Measurements from ENCODE around the gene CRY1.
"Not testable (repeated sequence)": the region's sequence is repeated elsewhere in the genome, so short reads cannot be mapped to it uniquely, and the experiment has no call there.

CRY1 gene

GRCh38 chr12:107091381-107091780 is 2.0 kb downstream of the CRY1 start:
- no peak overlapping the region; the same call in 1 of the 2 replicates for H3K9ac ChIP-seq (ENCODE audit: low read depth, low read length)
- H3K27me3 ChIP-seq (ENCODE audit: insufficient read depth, low read length) = no peaks in the 10 kb centered on the region
- WGBS = 91% methylated on average over 4 of the region's 4 CpGs
- peak overlapping the region; percentile 73 for H3K4me3 ChIP-seq (ENCODE audit: low read length)
- peaks cover 13% of the 10 kb centered on the region; the same call in 1 of the 2 replicates for H3K4me1 ChIP-seq (ENCODE audit: insufficient read depth, low read length)
- no peaks in the 10 kb centered on the region for H3K36me3 ChIP-seq (ENCODE audit: insufficient read depth, low read length)
- H3K27ac ChIP-seq (ENCODE audit: low read depth, low read length) = no peak overlapping the region
- peaks cover 10% of the 10 kb centered on the region; the same call in 1 of the 2 replicates for H3K9me3 ChIP-seq (ENCODE audit: insufficient read depth, low read depth, low read length)

DNA sequence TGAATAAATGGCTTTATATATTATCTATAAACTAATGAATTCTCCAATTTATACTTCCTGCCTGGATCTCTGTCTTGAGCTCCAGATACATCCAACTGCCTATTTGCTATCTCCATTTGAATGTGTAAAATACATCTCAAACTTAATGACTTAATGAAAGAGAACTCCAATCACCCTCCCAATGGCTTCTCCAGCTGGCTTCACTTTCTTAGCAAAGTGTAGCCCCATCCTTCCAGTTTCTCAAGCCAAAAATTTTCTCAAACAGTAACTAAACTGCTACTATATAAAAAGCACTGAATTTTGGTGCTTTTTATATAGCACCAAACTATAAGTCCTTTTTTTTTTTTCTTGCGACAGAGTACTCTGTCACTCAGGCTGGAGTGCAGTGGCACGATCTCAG is 2.6 kb downstream of the CRY1 start:
- 93% methylated on average over 2 of the region's 2 CpGs for WGBS

GRCh38 chr12:107088912-107089311 is 4.4 kb downstream of the CRY1 start:
- Histone ChIP-seq H3K27me3 (ENCODE audit: insufficient read depth, low read length) (no peaks in the 10 kb centered on the region), H3K9me3 (ENCODE audit: insufficient read depth, low read depth, low read length) (peaks cover 8% of the 10 kb centered on the region; the same call in 1 of the 2 replicates), H3K27ac (ENCODE audit: low read depth, low read length) (no peak overlapping the region), H3K4me1 (ENCODE audit: insufficient read depth, low read length) (peaks cover 7% of the 10 kb centered on the region; the same call in 1 of the 2 replicates), H3K4me3 (ENCODE audit: low read length) (no peak overlapping the region), H3K9ac (ENCODE audit: low read depth, low read length) (no peak overlapping the region), H3K36me3 (ENCODE audit: insufficient read depth, low read length) (no peaks in the 10 kb centered on the region)
- no CpG with 5 or more reads among the region's 2 CpGs for WGBS

More for the DNA sequence above, 2.6 kb downstream of the CRY1 start:
- Histone ChIP-seq H3K9ac (ENCODE audit: low read depth, low read length) (no peak overlapping the region), H3K27me3 (ENCODE audit: insufficient read depth, low read length) (no peaks in the 10 kb centered on the region), H3K27ac (ENCODE audit: low read depth, low read length) (no peak overlapping the region), H3K9me3 (ENCODE audit: insufficient read depth, low read depth, low read length) (peaks cover 8% of the 10 kb centered on the region; the same call in 1 of the 2 replicates), H3K4me3 (ENCODE audit: low read length) (no peak overlapping the region), H3K4me1 (ENCODE audit: insufficient read depth, low read length) (peaks cover 13% of the 10 kb centered on the region; the same call in 1 of the 2 replicates), H3K36me3 (ENCODE audit: insufficient read depth, low read length) (no peaks in the 10 kb centered on the region)

GRCh38 chr12:107086314-107086713 is 7.0 kb downstream of the CRY1 start:
- WGBS = 93% methylated on average over 3 of the region's 3 CpGs
- Histone ChIP-seq H3K4me3 (ENCODE audit: low read length) (no peak overlapping the region), H3K27me3 (ENCODE audit: insufficient read depth, low read length) (no peaks in the 10 kb centered on the region), H3K27ac (ENCODE audit: low read depth, low read length) (no peak overlapping the region), H3K9ac (ENCODE audit: low read depth, low read length) (no peak overlapping the region), H3K4me1 (ENCODE audit: insufficient read depth, low read length) (peaks cover 2% of the 10 kb centered on the region; the same call in 1 of the 2 replicates), H3K9me3 (ENCODE audit: insufficient read depth, low read depth, low read length) (peaks cover 8% of the 10 kb centered on the region; the same call in 1 of the 2 replicates), H3K36me3 (ENCODE audit: insufficient read depth, low read length) (no peaks in the 10 kb centered on the region)

GRCh38 chr12:107081778-107082177 is 11.6 kb downstream of the CRY1 start:
- Histone ChIP-seq H3K27ac (ENCODE audit: low read depth, low read length) (no peak overlapping the region), H3K4me1 (ENCODE audit: insufficient read depth, low read length) (peaks cover 16% of the 10 kb centered on the region), H3K36me3 (ENCODE audit: insufficient read depth, low read length) (no peaks in the 10 kb centered on the region), H3K9me3 (ENCODE audit: insufficient read depth, low read depth, low read length) (no peaks in the 10 kb centered on the region), H3K9ac (ENCODE audit: low read depth, low read length) (no peak overlapping the region), H3K27me3 (ENCODE audit: insufficient read depth, low read length) (no peaks in the 10 kb centered on the region), H3K4me3 (ENCODE audit: low read length) (no peak overlapping the region)

DNA sequence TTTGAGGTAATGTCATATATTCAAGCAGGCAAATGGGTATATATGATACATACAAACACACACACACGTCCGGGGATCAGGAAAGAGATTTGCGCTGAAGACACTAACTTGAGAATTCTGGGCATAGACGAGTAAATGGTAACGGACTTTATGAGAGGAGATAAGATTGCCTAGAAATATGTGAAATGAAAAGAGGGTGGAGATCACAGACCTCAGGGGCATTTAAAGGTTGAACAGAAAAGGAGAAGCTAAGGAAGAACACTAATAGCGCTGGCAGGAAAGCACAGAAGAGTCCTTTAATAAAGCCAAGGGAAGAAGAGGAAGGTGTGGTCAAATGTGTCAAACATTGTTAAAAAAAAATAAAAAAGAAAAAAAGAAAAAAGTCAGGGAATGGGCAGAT is 13.1 kb downstream of the CRY1 start:
- Histone ChIP-seq H3K27me3 (ENCODE audit: insufficient read depth, low read length) (no peaks in the 10 kb centered on the region), H3K4me3 (ENCODE audit: low read length) (no peak overlapping the region), H3K9me3 (ENCODE audit: insufficient read depth, low read depth, low read length) (no peaks in the 10 kb centered on the region), H3K36me3 (ENCODE audit: insufficient read depth, low read length) (no peaks in the 10 kb centered on the region), H3K27ac (ENCODE audit: low read depth, low read length) (no peak overlapping the region), H3K4me1 (ENCODE audit: insufficient read depth, low read length) (peaks cover 20% of the 10 kb centered on the region), H3K9ac (ENCODE audit: low read depth, low read length) (no peak overlapping the region)
- WGBS = 99% methylated on average over 6 of the region's 6 CpGs

DNA sequence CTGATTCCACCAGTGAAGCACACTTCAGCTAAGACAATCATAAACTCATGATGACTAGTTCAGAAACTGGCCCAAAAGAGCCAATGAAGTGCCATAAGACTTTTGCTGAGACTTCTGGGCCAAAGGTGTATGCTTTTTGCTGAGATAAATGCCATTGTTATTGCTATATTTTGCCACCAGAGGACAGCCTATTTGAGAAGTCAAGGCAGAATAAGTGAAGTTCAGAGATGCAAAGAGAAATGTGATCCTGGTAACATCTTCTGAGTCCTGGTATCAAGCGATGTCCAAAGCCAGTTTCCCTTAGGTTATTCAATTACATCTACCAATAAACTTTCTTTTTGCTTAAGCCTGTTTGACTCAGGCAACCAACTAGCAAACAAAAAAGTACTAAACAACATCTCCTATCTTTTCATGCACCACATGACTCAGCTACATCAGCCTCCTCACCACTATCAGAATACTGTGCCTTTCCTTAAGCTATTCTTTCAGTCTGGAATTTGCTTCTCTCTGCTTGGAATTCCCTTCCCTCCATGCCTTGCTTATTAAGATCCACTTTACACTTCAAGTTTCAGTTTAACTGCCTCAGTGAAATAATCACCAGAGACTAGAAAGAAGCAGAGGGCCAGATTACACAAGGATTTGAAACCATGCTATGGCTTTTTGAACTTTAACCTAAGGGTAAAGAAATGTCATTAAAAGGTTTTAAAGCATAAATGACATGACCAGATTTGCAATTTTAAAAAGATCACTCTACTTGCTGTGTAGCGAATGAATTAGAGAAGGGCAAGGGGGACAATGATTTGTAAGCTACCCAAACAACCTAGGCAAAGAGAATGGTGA is 14.0 kb downstream of the CRY1 start:
- WGBS = 85% methylated on average over 2 of the region's 2 CpGs
- Histone ChIP-seq H3K4me3 (ENCODE audit: low read length) (no peak overlapping the region), H3K9ac (ENCODE audit: low read depth, low read length) (no peak overlapping the region), H3K9me3 (ENCODE audit: insufficient read depth, low read depth, low read length) (no peaks in the 10 kb centered on the region), H3K27ac (ENCODE audit: low read depth, low read length) (no peak overlapping the region; the same call in 1 of the 2 replicates), H3K27me3 (ENCODE audit: insufficient read depth, low read length) (no peaks in the 10 kb centered on the region), H3K36me3 (ENCODE audit: insufficient read depth, low read length) (no peaks in the 10 kb centered on the region), H3K4me1 (ENCODE audit: insufficient read depth, low read length) (peaks cover 20% of the 10 kb centered on the region)

DNA sequence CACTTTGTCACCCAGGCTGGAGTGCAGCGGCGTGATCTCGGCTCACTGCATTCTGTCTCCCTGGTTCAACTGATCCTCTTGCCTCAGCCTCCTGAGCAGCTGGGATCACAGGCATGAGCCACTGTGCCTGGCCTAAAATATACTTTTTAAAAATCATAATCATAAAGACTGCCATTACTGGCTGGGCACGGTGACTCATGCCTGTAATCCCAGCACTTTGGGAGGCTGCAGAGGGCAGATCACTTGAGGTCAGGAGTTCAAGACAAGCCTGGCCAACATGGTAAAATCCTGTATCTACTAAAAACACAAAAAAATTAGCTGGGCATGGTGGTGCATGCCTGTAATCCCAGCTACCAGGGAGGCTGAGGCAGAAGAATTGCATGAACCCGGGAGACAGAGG is 20.1 kb downstream of the CRY1 start:
- H3K27me3 ChIP-seq (ENCODE audit: insufficient read depth, low read length); H3K9ac ChIP-seq (ENCODE audit: low read depth, low read length); H3K36me3 ChIP-seq (ENCODE audit: insufficient read depth, low read length); H3K9me3 ChIP-seq (ENCODE audit: insufficient read depth, low read depth, low read length); H3K4me3 ChIP-seq (ENCODE audit: low read length); H3K27ac ChIP-seq (ENCODE audit: low read depth, low read length); H3K4me1 ChIP-seq (ENCODE audit: insufficient read depth, low read length): not testable (repeated sequence)
- 96% methylated on average over 5 of the region's 5 CpGs for WGBS

DNA sequence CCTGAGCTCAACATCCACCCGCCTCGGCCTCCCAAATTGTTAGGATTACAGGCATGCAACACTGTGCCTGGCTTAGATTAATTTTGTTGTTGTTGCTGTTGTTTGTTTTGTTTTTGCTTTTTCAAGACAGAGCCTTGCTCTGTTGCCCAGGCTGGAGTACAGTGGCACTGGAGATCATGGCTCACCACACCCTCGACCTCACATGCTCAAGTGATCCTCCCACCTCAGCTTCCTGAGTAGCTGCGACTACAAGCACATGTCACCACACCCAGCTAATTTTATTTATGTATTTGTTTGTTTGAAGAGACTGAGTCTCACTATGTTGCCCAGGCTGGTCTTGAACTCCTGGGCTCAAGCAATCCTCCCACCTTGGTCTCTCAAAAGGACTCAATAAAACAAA is 26.7 kb downstream of the CRY1 start:
- WGBS = 97% methylated on average over 3 of the region's 4 CpGs
- Histone ChIP-seq H3K27me3 (ENCODE audit: insufficient read depth, low read length) (no peaks in the 10 kb centered on the region), H3K4me1 (ENCODE audit: insufficient read depth, low read length) (no peaks in the 10 kb centered on the region)

GRCh38 chr12:107064687-107065086 is 28.7 kb downstream of the CRY1 start:
- H3K36me3 ChIP-seq (ENCODE audit: insufficient read depth, low read length) = no peaks in the 10 kb centered on the region
- H3K27ac ChIP-seq (ENCODE audit: low read depth, low read length) = no peak overlapping the region
- H3K4me1 ChIP-seq (ENCODE audit: insufficient read depth, low read length) = no peaks in the 10 kb centered on the region
- H3K9ac ChIP-seq (ENCODE audit: low read depth, low read length) = no peak overlapping the region
- no peaks in the 10 kb centered on the region for H3K9me3 ChIP-seq (ENCODE audit: insufficient read depth, low read depth, low read length)
- H3K4me3 ChIP-seq (ENCODE audit: low read length) = no peak overlapping the region
- H3K27me3 ChIP-seq (ENCODE audit: insufficient read depth, low read length) = no peaks in the 10 kb centered on the region

More for the DNA sequence above, 26.7 kb downstream of the CRY1 start:
- Histone ChIP-seq H3K36me3 (ENCODE audit: insufficient read depth, low read length) (no peaks in the 10 kb centered on the region), H3K4me3 (ENCODE audit: low read length) (no peak overlapping the region), H3K27ac (ENCODE audit: low read depth, low read length) (no peak overlapping the region), H3K9ac (ENCODE audit: low read depth, low read length) (no peak overlapping the region), H3K9me3 (ENCODE audit: insufficient read depth, low read depth, low read length) (no peaks in the 10 kb centered on the region)

- no peak overlapping the region for H3K9ac ChIP-seq (ENCODE audit: low read depth, low read length)
- H3K27me3 ChIP-seq (ENCODE audit: insufficient read depth, low read length) = no peaks in the 10 kb centered on the region
- no peaks in the 10 kb centered on the region for H3K36me3 ChIP-seq (ENCODE audit: insufficient read depth, low read length)
- 100% methylated on average over 1 of the region's 1 CpG for WGBS
- H3K27ac ChIP-seq (ENCODE audit: low read depth, low read length) = no peak overlapping the region
- no peaks in the 10 kb centered on the region for H3K4me1 ChIP-seq (ENCODE audit: insufficient read depth, low read length)
- no peaks in the 10 kb centered on the region for H3K9me3 ChIP-seq (ENCODE audit: insufficient read depth, low read depth, low read length)
- no peak overlapping the region for H3K4me3 ChIP-seq (ENCODE audit: low read length)
These were observed 29.1 kb downstream of the CRY1 start for GRCh38 chr12:107064243-107064642.

Measured in HUES64 (cell line).